Erythroblast (primary cell): ENCODE results near the gene FNDC8.
"Not testable (repeated sequence)": the region's sequence is repeated elsewhere in the genome, so short reads cannot be mapped to it uniquely, and the experiment has no call there.

Experiments used
- DNase-seq, 2 experiments: peaks; one replicate each; lab custom pipeline; 2025; lab: John Stamatoyannopoulos, UW
- GATA1 ChIP-seq: IDR thresholded peaks from 2 replicates; pipeline ENCODE4 v1.6.1; 2011; ENCODE audit warnings: low read depth, mild to moderate bottlenecking, control low read depth, low read length, moderate library complexity
- POLR2A ChIP-seq: IDR thresholded peaks from 2 replicates; pipeline ENCODE4 v1.6.1; 2011; ENCODE audit warnings: mild to moderate bottlenecking, low read length

Gene FNDC8

GRCh38 chr17:35144840-35145239 is 23.4 kb downstream of the FNDC8 start:
- DNase-seq: no peak
- TF ChIP-seq POLR2A: no peak
- no peak for TF ChIP-seq GATA1

GRCh38 chr17:35146214-35146833 is 24.9 kb downstream of the FNDC8 start:
- no peak for DNase-seq
- no peak for TF ChIP-seq POLR2A
- TF ChIP-seq GATA1: no peak

GRCh38 chr17:35147375-35147905 is 26.0 kb downstream of the FNDC8 start, which contains the start of gene UNC45B:
TSS of gene UNC45B (plus strand) at chr17:35147817. CDS start at chr17:35148264, 447 bp downstream.
- DNase-seq: no peak
- TF ChIP-seq POLR2A: no peak
- no peak for TF ChIP-seq GATA1

GRCh38 chr17:35148144-35148543 is 26.7 kb downstream of the FNDC8 start:
- DNase-seq: no peak
- TF ChIP-seq GATA1 (no peak), POLR2A (no peak)

GRCh38 chr17:35149941-35150340 is 28.5 kb downstream of the FNDC8 start:
- no peak for TF ChIP-seq POLR2A
- TF ChIP-seq GATA1: no peak
- no peak for DNase-seq

- not testable (repeated sequence) for DNase-seq
Measured at GRCh38 chr17:35151080-35151479, 29.7 kb downstream of the FNDC8 start.

- DNase-seq: no peak
- no peak for TF ChIP-seq GATA1
- no peak for TF ChIP-seq POLR2A
Measured at GRCh38 chr17:35152421-35153140, 31.2 kb downstream of the FNDC8 start.

- no peak for DNase-seq
- TF ChIP-seq GATA1 (no peak), POLR2A (no peak)
Measured at GRCh38 chr17:35154196-35155165, 33.1 kb downstream of the FNDC8 start.

- DNase-seq: no peak
- TF ChIP-seq GATA1: no peak
- no peak for TF ChIP-seq POLR2A
Measured at GRCh38 chr17:35155246-35155645, 33.8 kb downstream of the FNDC8 start.

- TF ChIP-seq GATA1 (no peak), POLR2A (no peak)
- DNase-seq: no peak
Measured at GRCh38 chr17:35159940-35160339, 38.5 kb downstream of the FNDC8 start.

- no peak for TF ChIP-seq POLR2A
- TF ChIP-seq GATA1: no peak
- DNase-seq: no peak
Measured at GRCh38 chr17:35160354-35161201, 39.2 kb downstream of the FNDC8 start.

GRCh38 chr17:35161281-35161761 is 39.9 kb downstream of the FNDC8 start:
- DNase-seq: peak in 1 of 2 experiments; percentile 17
- TF ChIP-seq POLR2A (no peak), GATA1 (no peak)

- no peak for TF ChIP-seq GATA1
- TF ChIP-seq POLR2A: no peak
- DNase-seq: no peak
Measured at GRCh38 chr17:35162755-35163154, 41.3 kb downstream of the FNDC8 start.
